ENCODE data around the gene TADA2A.

- TF ChIP-seq POLR2AphosphoS5 (IDR thresholded peaks at IDR 0.05; ENCODE audit: low read depth, low read length) = no peak
- TF ChIP-seq TAF1 (IDR thresholded peaks at IDR 0.05; ENCODE audit: low read depth, low read length) = no peak
- no peak for TF ChIP-seq POLR2A (IDR thresholded peaks at IDR 0.05; ENCODE audit: low read depth, low read length)
Measured at GRCh38 chr17:37359682-37360188, 47.0 kb upstream of the TADA2A start.

All from GM12891 (cell line).